Esophagus muscularis mucosa (tissue), 4 donors: ENCODE data around the gene CYB5R2. TPM values are rescaled to one million over a fixed set of nuclear protein-coding genes. Genes with fewer than 3 reads are reported as not detected.

Source experiments
- DNase-seq: peaks from one replicate; pipeline ENCODE4 v3.0.0-alpha.2; 2017; ENCODE audit errors: extremely low spot score
- H3K27ac ChIP-seq, 4 donors: fragments of 200-600 bp; sonication (generic); replicated peaks in 1 of 4; 1 replicate in 3 of 4; 2 replicates in 1 of 4; pipeline ENCODE4 v1.5.1; 2016 to 2019; ENCODE audit warnings: mild to moderate bottlenecking in 1 of 4
- H3K27me3 ChIP-seq, 4 donors: fragments of 200-600 bp; sonication (generic); one replicate each; pipeline versions ENCODE4 v1.5.1 to v1.6.0; 2016 to 2019
- H3K36me3 ChIP-seq, 4 donors: fragments of 200-600 bp; sonication (generic); one replicate each; pipeline ENCODE4 v1.5.1; 2016 to 2019
- H3K4me1 ChIP-seq, 4 donors: fragments of 200-600 bp; sonication (generic); one replicate each; pipeline ENCODE4 v1.5.1; 2016 to 2019
- H3K4me3 ChIP-seq, 4 donors: fragments of 200-600 bp; sonication (generic); 1 replicate in 2 of 4; 2 replicates in 2 of 4; pipeline ENCODE4 v1.5.1; 2016 to 2019; ENCODE audit warnings: mild to moderate bottlenecking in 4 of 4, moderate library complexity in 1 of 4
- H3K9me3 ChIP-seq, 4 donors: fragments of 200-600 bp; sonication (generic); 1 replicate in 3 of 4; 2 replicates in 1 of 4; pipeline ENCODE4 v1.5.1; 2016 to 2019
- EP300 ChIP-seq: sonication (generic); formaldehyde crosslinking; IDR thresholded peaks from one replicate; pipeline ENCODE4 v1.6.1; 2017; ENCODE audit warnings: antibody characterized with exemption
- POLR2A ChIP-seq: fragments of 450-650 bp; IDR thresholded peaks from one replicate; pipeline ENCODE4 v1.6.1; 2017; ENCODE audit warnings: antibody characterized with exemption, moderate library complexity, mild to moderate bottlenecking, low read depth
- POLR2AphosphoS5 ChIP-seq, 2 donors: sonication (generic); formaldehyde crosslinking; IDR thresholded peaks; one replicate each; pipeline ENCODE4 v1.6.1; 2017; ENCODE audit warnings: antibody characterized with exemption in 2 of 2
- WGBS: methylation state at CpG from one replicate; pipeline ENCODE4 v1.1.5; 2018; 5-methylcytosine and 5-hydroxymethylcytosine counted together
- intact Hi-C: fragments of 100-400 bp; cut with DNase I; formaldehyde crosslinking; loops from one replicate; pipeline ENCODE4 v1.15.1; 2023
- total RNA-seq, 4 donors: library from RNA; depleted of rRNA; stranded (reverse); fragments of >200 nt; gene quantifications; one replicate each; pipeline versions ENCODE4 v1.1.0 to v1.2.1, GENCODE V29; 2016
- TF ChIP-seq, protein P1 (sequence below), 3 experiments: fragments of 200-600 bp in 2 of 3; fragments of 450-650 bp in 1 of 3; sonication (generic) in 2 of 3; IDR thresholded peaks; one replicate each; pipeline ENCODE4 v1.5.1; 2017 to 2019; ENCODE audit warnings: antibody characterized with exemption in 3 of 3, mild to moderate bottlenecking in 2 of 3, moderate library complexity in 1 of 3

The CYB5R2 gene
- total RNA-seq, 4 donors from 2014 or later = 2.2 to 4.2 (median 2.6) TPM

DNA sequence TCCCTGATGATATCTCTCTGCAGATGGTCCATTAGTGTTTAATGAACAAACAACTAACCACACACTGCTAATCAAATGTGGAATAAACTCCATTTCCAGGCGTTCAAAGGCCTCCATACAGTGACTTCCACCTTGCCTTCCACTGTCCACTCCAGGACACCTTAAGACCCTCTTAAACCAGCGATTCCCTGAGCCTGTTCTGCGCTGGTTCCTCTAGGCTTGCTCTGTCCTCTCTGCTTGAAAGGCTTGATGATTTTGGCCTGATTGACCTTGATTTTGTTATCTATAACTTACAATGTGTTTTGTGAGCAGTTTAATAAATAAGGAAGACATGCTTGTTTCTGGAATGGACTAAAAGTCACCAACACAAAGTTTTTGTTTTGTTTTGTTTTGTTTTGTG is 20.9 kb upstream of the CYB5R2 start:
- 92% methylated on average over 3 of the region's 3 CpGs for WGBS
- TF ChIP-seq POLR2AphosphoS5 (IDR thresholded peaks at IDR 0.05) (no peak), POLR2A (no peak), EP300 (no peak)
- TF ChIP-seq, protein P1, sequence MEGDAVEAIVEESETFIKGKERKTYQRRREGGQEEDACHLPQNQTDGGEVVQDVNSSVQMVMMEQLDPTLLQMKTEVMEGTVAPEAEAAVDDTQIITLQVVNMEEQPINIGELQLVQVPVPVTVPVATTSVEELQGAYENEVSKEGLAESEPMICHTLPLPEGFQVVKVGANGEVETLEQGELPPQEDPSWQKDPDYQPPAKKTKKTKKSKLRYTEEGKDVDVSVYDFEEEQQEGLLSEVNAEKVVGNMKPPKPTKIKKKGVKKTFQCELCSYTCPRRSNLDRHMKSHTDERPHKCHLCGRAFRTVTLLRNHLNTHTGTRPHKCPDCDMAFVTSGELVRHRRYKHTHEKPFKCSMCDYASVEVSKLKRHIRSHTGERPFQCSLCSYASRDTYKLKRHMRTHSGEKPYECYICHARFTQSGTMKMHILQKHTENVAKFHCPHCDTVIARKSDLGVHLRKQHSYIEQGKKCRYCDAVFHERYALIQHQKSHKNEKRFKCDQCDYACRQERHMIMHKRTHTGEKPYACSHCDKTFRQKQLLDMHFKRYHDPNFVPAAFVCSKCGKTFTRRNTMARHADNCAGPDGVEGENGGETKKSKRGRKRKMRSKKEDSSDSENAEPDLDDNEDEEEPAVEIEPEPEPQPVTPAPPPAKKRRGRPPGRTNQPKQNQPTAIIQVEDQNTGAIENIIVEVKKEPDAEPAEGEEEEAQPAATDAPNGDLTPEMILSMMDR (IDR thresholded peaks at IDR 0.05) = no peak
- Histone ChIP-seq H3K36me3 (no peaks in the 10 kb centered on the region), H3K9me3 (no peaks in the 10 kb centered on the region), H3K4me3 (peak overlapping the region in 1 of 4 donors; percentile 34), H3K27ac (no peak overlapping the region), H3K4me1 (no peaks in the 10 kb centered on the region), H3K27me3 (peaks cover 0 to 19% (median 0%) of the 10 kb centered on the region in 4 donors)
- intact Hi-C loops = loop anchor here (10.0 kb wide), 1 partner anchor 599 kb away; no protein-coding TSS in a partner anchor
- no peak for DNase-seq

DNA sequence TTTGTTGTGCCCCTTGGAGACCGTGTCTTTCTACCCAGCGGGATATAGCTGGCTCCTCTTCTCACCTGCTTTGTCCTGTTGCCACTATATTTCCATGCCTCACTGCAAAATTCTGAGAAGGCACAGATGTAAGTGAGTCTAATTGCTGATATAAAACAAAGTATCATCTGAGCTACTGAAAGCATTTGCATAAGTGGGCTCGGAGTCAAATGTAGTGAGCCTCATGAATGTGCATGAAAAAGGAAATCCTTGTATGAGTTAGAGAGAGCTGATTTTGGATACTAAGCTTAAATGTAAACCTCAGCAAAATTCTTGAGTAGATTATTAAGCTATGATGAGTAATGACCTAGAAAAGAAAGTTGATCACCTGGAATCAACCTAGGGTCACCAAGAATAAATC is 19.1 kb upstream of the CYB5R2 start:
- Histone ChIP-seq H3K27me3 (peaks cover 0 to 19% (median 0%) of the 10 kb centered on the region in 4 donors), H3K27ac (no peak overlapping the region), H3K36me3 (no peaks in the 10 kb centered on the region), H3K9me3 (no peaks in the 10 kb centered on the region), H3K4me3 (no peak overlapping the region), H3K4me1 (no peaks in the 10 kb centered on the region)
- no peak for DNase-seq
- no peak for TF ChIP-seq POLR2A
- no peak for TF ChIP-seq POLR2AphosphoS5 (IDR thresholded peaks at IDR 0.05)
- no peak for TF ChIP-seq EP300
- TF ChIP-seq, protein P1 (IDR thresholded peaks at IDR 0.05) = no peak
- 90% methylated on average over 3 of the region's 3 CpGs for WGBS
- intact Hi-C loops = loop anchor here (10.0 kb wide), 1 partner anchor 598 kb away; no protein-coding TSS in a partner anchor

- 64% methylated on average over 6 of the region's 6 CpGs for WGBS
- intact Hi-C loops = loop anchor here (10.0 kb wide), 1 partner anchor 597 kb away; no protein-coding TSS in a partner anchor
- TF ChIP-seq, protein P1 (IDR thresholded peaks at IDR 0.05) = no peak
- TF ChIP-seq EP300 = no peak
- TF ChIP-seq POLR2A = no peak
- no peak for TF ChIP-seq POLR2AphosphoS5 (IDR thresholded peaks at IDR 0.05)
- Histone ChIP-seq H3K27ac (no peak overlapping the region), H3K27me3 (peaks cover 0 to 19% (median 0%) of the 10 kb centered on the region in 4 donors), H3K4me3 (no peak overlapping the region), H3K36me3 (no peaks in the 10 kb centered on the region), H3K4me1 (no peaks in the 10 kb centered on the region), H3K9me3 (no peaks in the 10 kb centered on the region)
- DNase-seq = no peak
Observed at GRCh38 chr11:7691759-7692350, 18.6 kb upstream of the CYB5R2 start.

DNA sequence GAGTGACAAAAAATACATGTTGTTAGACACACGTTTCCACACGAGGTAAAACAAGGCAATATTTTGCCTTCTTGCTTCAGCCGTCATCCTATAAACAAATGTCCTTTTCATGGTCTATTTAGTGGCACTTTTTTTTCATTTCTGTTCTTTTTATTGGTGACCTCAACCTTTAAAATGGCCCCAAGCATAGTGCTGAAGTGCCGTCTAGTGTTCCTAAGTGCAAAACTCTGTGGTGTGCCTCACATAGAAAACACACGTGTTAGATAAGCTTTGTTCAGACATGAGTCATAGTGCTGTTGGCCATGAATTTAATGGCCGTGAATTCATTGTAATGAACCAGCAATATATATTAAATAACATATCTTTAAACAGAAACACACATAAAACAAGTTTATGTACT is 17.3 kb upstream of the CYB5R2 start:
- intact Hi-C loops = loop anchor here (10.0 kb wide), 1 partner anchor 596 kb away; no protein-coding TSS in a partner anchor

DNA sequence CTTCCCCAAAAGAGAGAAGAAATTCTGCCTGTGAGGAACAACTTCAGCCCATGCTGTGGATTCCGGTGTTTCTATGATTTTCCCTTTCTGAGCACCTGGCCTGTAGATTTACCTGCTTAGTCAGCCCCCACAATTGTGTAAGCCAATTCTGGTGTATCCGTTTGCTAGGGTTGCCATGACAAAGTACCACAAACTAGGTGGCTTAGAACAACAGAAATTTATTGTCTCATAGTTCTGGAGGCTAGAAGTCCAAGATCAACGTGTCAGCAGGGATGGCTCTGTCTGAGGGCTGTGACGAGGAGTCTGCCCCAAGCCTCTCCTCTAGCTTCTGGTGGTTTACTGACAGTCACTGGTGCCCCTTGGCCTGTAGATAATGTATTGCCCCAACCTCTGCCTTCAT is 15.9 kb upstream of the CYB5R2 start:
- intact Hi-C loops = no loop called here

More for the DNA sequence above, 17.3 kb upstream of the CYB5R2 start:
- Histone ChIP-seq H3K27me3 (peaks cover 0 to 19% (median 0%) of the 10 kb centered on the region in 4 donors), H3K36me3 (no peaks in the 10 kb centered on the region), H3K9me3 (no peaks in the 10 kb centered on the region), H3K4me3 (no peak overlapping the region), H3K27ac (no peak overlapping the region), H3K4me1 (no peaks in the 10 kb centered on the region)
- DNase-seq = no peak
- no peak for TF ChIP-seq POLR2A
- 49% methylated on average over 5 of the region's 6 CpGs for WGBS

More for the DNA sequence above, 15.9 kb upstream of the CYB5R2 start:
- DNase-seq = no peak
- H3K9me3 ChIP-seq = no peaks in the 10 kb centered on the region
- H3K27ac ChIP-seq = no peak overlapping the region
- 75% methylated on average over 3 of the region's 4 CpGs for WGBS
- H3K36me3 ChIP-seq = no peaks in the 10 kb centered on the region
- TF ChIP-seq POLR2AphosphoS5 (IDR thresholded peaks at IDR 0.05) = no peak
- TF ChIP-seq, protein P1 (IDR thresholded peaks at IDR 0.05) = no peak
- H3K27me3 ChIP-seq = peaks cover 0 to 23% (median 2%) of the 10 kb centered on the region in 4 donors
- H3K4me1 ChIP-seq = no peaks in the 10 kb centered on the region
- no peak overlapping the region for H3K4me3 ChIP-seq
